Stimulated activated CD8-positive, alpha-beta memory T cell treated with anti-CD3 and anti-CD28 coated beads, Interleukin-15, amount 100 ng/mL, for 48 hours (primary cell): ENCODE data around the gene NOL9.
"Not testable (repeated sequence)": the region's sequence is repeated elsewhere in the genome, so short reads cannot be mapped to it uniquely, and the experiment has no call there.

Source experiments
- DNase-seq, 2 donors: peaks; one replicate each; pipeline ENCODE4 v3.0.0-alpha.2; 2020; ENCODE audit warnings: low read depth in 2 of 2

Gene NOL9

DNA sequence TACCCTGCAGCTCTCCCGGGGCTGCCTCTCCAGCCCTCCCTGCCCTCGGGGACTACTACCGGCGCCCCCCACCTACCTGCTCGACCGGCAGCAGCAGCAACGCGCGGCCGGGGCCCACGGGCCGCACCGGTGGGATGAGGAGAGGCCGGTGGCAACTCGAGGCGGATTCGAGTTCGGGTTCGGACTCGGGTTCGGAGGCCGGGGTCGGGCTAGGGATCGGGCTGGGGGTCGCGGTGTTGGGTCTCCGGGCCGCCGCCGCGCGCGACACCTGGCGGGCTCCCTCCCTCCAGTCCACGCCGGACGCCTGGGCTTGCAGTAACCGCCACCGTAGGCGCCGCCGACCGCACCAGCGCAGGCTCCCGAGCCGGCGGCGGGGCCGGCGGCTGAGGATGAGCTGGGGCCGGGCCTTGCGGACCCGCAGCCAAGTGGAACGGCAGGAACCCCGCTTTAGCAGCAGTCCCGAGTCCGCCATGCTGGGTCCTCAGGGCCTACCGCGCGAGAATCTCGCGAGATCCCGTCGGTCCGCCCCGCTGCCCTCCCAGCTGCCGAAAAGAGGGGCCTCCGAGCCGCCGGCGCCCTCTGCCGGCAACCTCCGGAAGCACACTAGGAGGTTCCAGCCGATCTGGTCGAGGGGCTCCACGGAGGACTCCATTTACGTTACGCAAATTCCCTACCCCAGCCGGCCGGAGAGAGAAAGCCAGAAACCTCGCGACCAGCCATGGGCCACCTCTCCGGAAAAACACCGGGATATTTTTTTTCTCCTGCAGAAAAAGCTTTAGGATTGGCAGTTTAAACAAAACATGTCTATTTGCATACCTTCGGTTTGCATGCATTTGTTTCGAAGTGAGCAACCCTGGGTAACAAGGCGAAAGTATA lies at the start of gene NOL9:
Gene NOL9, minus strand, starts transcription at position 483 of the 876 bp plus-strand sequence. Its CDS starts 11 bp downstream, at position 472.
- peak; percentile 90 to 92 for DNase-seq

GRCh38 chr1:6603238-6603914 lies 49.1 kb upstream of the NOL9 start:
- DNase-seq = peak in 1 of 2 donors; percentile 44

- DNase-seq = peak; percentile 88 to 92
Measured at GRCh38 chr1:6602669-6603237, 48.4 kb upstream of the NOL9 start, which contains the start of gene KLHL21. Gene KLHL21 (minus strand): TSS chr1:6602869. CDS start chr1:6602817, 52 bp downstream.

DNA sequence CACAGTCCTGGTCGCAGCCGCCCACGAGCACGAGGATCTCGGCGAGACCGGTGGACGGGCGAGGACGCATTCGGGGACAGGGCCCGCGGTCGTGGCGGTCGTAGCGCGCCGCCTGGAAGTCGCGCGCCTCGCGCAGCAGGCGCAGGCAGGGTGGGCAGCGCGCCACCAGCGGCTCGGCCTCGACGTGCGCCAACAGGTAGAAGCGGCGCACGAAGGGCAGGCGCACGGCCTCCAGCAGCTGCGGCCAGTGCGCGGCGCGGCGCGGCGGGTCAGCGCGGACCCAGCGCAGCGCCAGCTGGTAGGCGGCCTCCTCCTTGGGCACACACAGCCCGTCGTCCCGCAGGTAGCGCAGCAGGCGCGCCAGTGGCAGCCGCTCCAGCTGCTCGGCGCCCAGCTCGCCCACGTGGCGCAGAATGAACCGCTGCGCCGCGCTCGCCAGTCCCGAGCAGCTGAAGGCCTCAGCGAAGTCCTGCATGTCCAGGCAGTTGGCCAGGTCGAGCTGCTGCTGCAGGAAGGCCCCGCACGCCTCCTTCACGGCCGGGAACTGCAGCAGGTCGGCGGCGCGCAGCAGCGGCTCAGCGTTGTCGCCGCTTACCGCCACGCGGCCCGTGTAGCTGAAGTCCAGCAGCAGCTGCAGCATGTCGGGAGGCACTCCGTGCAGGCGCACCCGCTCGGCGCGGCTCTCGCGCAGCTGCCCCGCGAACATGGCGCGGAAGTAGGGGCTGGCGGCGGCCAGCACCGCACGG lies 47.8 kb upstream of the NOL9 start:
- DNase-seq = no peak

DNA sequence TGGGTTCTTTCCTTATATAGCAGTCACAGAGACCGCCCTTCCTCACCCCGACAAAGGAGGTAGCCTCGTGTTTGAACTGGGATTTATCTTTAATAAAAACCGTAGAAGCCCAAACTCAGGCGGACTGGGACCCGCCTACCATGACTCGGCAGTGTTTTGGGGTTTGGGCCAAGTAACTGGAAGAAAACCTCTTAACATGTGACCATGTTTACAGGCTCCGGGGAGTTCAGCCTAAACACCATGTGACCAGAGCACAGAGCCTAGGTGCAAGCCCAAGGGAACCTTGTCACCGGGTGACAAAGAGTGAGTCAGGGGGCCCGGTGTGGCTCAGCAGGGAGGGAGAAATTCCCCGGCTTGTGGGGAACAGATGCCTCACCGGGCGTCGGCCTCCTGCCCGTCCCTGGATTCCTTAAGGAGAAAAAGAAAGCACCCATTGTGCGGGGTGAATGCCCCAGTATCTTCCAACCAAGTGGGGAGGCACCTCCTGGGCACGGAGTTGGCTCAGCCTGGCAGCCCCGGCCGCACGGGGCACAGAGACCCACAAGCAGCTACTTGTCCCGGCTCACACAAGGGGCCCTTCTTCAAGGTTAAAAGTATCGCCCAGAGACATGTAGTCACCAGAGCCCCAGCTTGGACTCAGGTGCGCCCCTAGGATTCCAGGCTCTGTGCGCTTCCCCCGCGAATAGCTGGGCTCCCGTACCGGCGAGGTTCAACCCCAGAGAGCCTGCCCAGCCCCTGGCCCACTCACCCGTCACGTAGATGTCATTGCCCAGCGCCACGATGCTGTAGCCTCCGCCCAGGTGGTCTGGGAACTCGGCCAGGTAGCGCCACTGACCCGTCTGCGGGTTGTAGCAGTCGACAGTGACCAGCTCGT lies 47.0 kb upstream of the NOL9 start:
- peak; percentile 74 to 81 for DNase-seq

- no peak for DNase-seq
Measured at GRCh38 chr1:6600410-6601048, 46.2 kb upstream of the NOL9 start.

- not testable (repeated sequence) for DNase-seq
Measured at GRCh38 chr1:6599991-6600390, 45.7 kb upstream of the NOL9 start.

GRCh38 chr1:6599141-6599975 lies 45.0 kb upstream of the NOL9 start:
- peak in 1 of 2 donors; percentile 56 for DNase-seq

DNA sequence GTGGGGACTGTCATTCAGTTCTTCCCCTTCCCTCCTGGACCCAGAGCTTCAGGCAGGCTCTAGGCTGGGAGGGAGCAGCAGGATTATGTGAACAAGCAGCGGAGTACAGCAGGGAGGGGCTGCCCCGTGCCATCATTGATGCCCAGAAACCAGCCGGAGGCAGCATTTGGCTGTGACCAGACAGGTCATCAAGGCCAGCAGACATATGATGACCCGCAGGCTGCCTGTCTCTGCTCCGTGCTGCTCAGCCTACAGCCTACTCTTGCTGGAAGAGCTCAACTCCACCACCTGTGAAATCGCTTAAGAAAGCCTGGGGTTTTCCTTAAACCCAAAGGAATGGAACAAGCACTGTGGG lies 43.4 kb upstream of the NOL9 start:
- DNase-seq = no peak

- DNase-seq = no peak
Measured at GRCh38 chr1:6596886-6597776, 42.8 kb upstream of the NOL9 start.

DNA sequence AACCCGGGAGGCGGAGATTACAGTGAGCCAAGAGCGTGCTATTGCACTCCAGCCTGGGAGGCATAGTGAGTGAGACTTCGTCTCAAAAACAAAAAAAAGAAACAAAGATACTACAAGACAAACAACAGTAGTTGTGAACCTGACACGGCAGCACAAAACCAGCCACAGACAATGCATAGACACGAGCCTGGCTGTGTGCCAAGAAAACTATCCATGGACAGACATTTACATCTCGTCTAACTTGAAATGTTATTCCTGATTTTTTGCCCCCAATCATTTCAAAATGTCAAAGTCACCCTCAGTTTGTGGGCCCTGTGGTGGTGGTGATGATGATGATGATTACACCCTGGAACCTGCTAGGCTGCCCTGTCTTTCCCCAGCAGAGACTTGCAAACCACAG lies 42.0 kb upstream of the NOL9 start:
- no peak for DNase-seq

DNA sequence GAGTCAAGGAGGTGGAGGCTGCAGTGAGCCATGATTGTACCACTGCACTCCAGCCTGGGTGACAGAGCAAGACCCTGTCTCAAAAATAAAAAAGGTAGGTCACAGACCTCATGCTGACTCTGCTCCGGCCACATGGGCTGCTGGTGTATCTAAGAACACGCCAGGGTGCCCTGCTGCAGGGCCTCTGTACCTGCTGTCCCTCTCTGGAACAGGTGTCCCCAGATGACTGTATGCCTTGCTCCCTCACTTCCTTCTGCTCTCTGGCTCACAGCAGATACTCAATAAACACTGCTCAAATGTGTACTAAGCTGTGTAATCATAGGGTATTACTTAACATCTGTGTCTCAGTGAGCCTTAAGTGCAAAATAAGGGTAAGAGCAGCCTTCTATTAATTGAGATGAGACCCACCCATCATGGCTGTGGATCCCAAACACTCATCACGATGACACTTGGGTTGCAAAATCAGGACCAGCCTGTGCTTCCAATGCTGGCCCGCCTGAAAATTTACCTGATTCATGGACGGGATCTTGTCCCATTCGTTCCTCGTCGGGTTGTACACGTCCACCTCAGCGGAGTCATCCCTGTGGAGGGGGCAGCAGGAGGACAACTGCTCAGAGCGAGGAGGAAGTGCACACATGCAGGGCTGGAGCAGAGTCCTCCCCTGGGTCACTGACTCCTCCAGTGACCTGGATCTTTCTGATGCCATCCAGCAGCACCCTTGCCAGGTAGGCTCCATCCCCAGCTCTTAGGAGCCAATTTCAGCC lies 40.8 kb upstream of the NOL9 start:
- DNase-seq = no peak

DNA sequence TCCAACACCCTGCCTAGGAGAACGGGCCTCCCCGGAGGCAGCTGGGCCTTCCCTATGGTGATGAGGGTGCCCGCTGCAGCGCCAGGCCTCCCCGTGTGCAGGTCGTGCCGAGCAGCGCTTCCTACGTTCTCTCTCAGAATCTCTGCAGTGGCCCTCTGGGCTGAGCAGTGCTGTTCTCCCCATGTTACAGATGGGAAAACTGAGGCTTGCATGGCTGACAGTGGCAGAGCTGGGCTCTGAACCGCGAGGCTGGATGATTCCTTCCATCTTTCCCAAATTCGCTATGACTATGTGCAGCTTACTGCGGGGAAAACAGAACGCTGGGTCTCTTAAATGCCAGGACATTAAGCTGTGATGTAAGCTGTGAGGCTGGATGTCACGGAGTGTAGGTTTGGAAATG lies 39.5 kb upstream of the NOL9 start:
- no peak for DNase-seq

- no peak for DNase-seq
Measured at GRCh38 chr1:6592865-6593593, 38.7 kb upstream of the NOL9 start.

DNA sequence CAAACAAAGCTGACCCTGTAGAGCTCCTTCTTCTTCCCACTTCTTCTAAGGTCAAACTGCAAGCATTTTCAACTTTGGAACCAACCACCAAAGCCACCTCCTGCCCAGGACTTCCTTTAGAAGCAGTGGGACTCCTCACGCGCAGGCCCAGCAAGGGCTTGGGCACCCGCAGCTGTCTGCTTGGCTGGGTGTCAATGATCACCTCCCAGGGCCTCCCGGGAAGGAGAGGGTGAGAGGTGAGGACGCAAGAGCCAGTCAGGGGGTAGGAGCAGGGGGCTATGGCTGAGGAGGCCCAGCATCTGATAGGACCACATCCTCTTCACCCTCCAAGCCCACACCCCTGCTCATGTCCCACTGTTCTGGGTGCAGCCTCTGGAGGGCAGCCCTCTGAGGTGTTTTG lies 38.1 kb upstream of the NOL9 start:
- no peak for DNase-seq

DNA sequence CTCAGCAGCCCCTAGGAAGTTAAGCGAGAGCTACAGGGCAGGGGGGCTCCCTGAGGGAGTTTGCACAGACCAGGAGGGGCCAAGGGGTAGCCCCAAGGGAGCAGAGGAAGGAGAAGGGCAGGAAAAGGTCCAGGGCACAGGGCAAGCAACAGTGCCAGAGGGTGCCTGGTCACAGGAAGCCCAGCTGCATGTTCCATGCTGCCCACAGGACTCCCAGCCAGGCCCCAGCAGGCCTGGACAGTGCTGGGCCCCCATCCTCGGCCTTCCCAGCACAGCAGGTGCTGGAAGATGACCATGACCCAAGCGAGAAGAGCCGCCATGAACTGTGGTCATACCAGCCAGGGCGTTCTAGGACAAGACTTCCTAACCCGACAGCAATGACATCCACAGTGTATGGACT lies 37.3 kb upstream of the NOL9 start:
- no peak for DNase-seq

GRCh38 chr1:6591222-6591621 lies 36.9 kb upstream of the NOL9 start:
- no peak for DNase-seq
